Measurements from ENCODE around the gene PCSK7.

PCSK7 gene

GRCh38 chr11:117176186-117176585 lies 55.7 kb downstream of the PCSK7 start:
- H3K27ac ChIP-seq (ENCODE audit: poor library complexity, severe bottlenecking) = no peak overlapping the region
- no peak for ATAC-seq (ENCODE audit: low read depth)
- H3K9me3 ChIP-seq (ENCODE audit: severe bottlenecking) = no peaks in the 10 kb centered on the region
- no peak for DNase-seq (ENCODE audit: low spot score)
- H3K27me3 ChIP-seq (ENCODE audit: insufficient read depth, poor library complexity, severe bottlenecking) = no peaks in the 10 kb centered on the region
- no peak for TF ChIP-seq CTCF (IDR thresholded peaks at IDR 0.05; ENCODE audit: poor library complexity, severe bottlenecking)
- peaks cover 4% of the 10 kb centered on the region for H3K36me3 ChIP-seq (ENCODE audit: low read depth)
- no peak overlapping the region for H3K4me3 ChIP-seq (ENCODE audit: severe bottlenecking)
- peaks cover 5% of the 10 kb centered on the region for H3K4me1 ChIP-seq (ENCODE audit: insufficient read depth, poor library complexity, severe bottlenecking)

DNA sequence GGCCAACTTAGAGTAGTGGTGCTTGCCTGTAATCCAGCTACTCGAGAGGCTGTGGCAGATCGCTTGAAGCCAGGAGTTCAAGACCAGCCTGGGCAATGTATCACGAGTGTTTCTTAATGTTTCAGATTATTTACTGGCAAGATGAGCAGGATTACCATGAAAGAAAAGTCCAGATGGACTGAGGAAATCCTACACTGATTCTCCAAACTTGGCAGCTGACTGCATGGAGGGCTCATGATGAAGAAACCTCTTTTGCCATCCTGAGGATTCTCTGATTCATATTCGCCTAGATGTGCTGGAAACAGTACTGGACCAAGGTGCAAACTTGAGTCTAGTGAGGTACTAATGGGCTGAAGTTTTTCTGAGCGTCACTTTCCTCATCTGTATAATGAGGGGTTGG lies 56.1 kb downstream of the PCSK7 start:
- DNase-seq (ENCODE audit: low spot score) (no peak), ATAC-seq (ENCODE audit: low read depth) (no peak)
- H3K27me3 ChIP-seq (ENCODE audit: insufficient read depth, poor library complexity, severe bottlenecking) = no peaks in the 10 kb centered on the region
- TF ChIP-seq CTCF (IDR thresholded peaks at IDR 0.05; ENCODE audit: poor library complexity, severe bottlenecking) = no peak
- H3K4me1 ChIP-seq (ENCODE audit: insufficient read depth, poor library complexity, severe bottlenecking) = peaks cover 5% of the 10 kb centered on the region
- H3K36me3 ChIP-seq (ENCODE audit: low read depth) = peaks cover 7% of the 10 kb centered on the region
- H3K27ac ChIP-seq (ENCODE audit: poor library complexity, severe bottlenecking) = no peak overlapping the region
- H3K4me3 ChIP-seq (ENCODE audit: severe bottlenecking) = no peak overlapping the region
- H3K9me3 ChIP-seq (ENCODE audit: severe bottlenecking) = no peaks in the 10 kb centered on the region

GRCh38 chr11:117175104-117175503 lies 56.8 kb downstream of the PCSK7 start:
- no peak overlapping the region for H3K27ac ChIP-seq (ENCODE audit: poor library complexity, severe bottlenecking)
- ATAC-seq (ENCODE audit: low read depth) (no peak), DNase-seq (ENCODE audit: low spot score) (no peak)
- H3K36me3 ChIP-seq (ENCODE audit: low read depth) = peaks cover 14% of the 10 kb centered on the region
- H3K9me3 ChIP-seq (ENCODE audit: severe bottlenecking) = no peaks in the 10 kb centered on the region
- H3K4me1 ChIP-seq (ENCODE audit: insufficient read depth, poor library complexity, severe bottlenecking) = peaks cover 5% of the 10 kb centered on the region
- TF ChIP-seq CTCF (IDR thresholded peaks at IDR 0.05; ENCODE audit: poor library complexity, severe bottlenecking) = no peak
- H3K27me3 ChIP-seq (ENCODE audit: insufficient read depth, poor library complexity, severe bottlenecking) = no peaks in the 10 kb centered on the region
- no peak overlapping the region for H3K4me3 ChIP-seq (ENCODE audit: severe bottlenecking)

- Histone ChIP-seq H3K27me3 (ENCODE audit: insufficient read depth, poor library complexity, severe bottlenecking) (no peaks in the 10 kb centered on the region), H3K9me3 (ENCODE audit: severe bottlenecking) (no peaks in the 10 kb centered on the region), H3K4me3 (ENCODE audit: severe bottlenecking) (no peak overlapping the region), H3K36me3 (ENCODE audit: low read depth) (peaks cover 33% of the 10 kb centered on the region), H3K27ac (ENCODE audit: poor library complexity, severe bottlenecking) (peak overlapping the region; percentile 28), H3K4me1 (ENCODE audit: insufficient read depth, poor library complexity, severe bottlenecking) (peaks cover 2% of the 10 kb centered on the region)
- no peak for ATAC-seq (ENCODE audit: low read depth)
- no peak for DNase-seq (ENCODE audit: low spot score)
- no peak for TF ChIP-seq CTCF (IDR thresholded peaks at IDR 0.05; ENCODE audit: poor library complexity, severe bottlenecking)
Observed at GRCh38 chr11:117172724-117173421, 59.0 kb downstream of the PCSK7 start.

- H3K27me3 ChIP-seq (ENCODE audit: insufficient read depth, poor library complexity, severe bottlenecking) = no peaks in the 10 kb centered on the region
- no peaks in the 10 kb centered on the region for H3K4me1 ChIP-seq (ENCODE audit: insufficient read depth, poor library complexity, severe bottlenecking)
- H3K9me3 ChIP-seq (ENCODE audit: severe bottlenecking) = no peaks in the 10 kb centered on the region
- DNase-seq (ENCODE audit: low spot score) (no peak), ATAC-seq (ENCODE audit: low read depth) (no peak)
- H3K36me3 ChIP-seq (ENCODE audit: low read depth) = peaks cover 46% of the 10 kb centered on the region
- H3K4me3 ChIP-seq (ENCODE audit: severe bottlenecking) = no peak overlapping the region
- no peak for TF ChIP-seq CTCF (IDR thresholded peaks at IDR 0.05; ENCODE audit: poor library complexity, severe bottlenecking)
- H3K27ac ChIP-seq (ENCODE audit: poor library complexity, severe bottlenecking) = no peak overlapping the region
Observed at GRCh38 chr11:117171404-117172061, 60.3 kb downstream of the PCSK7 start.
